Left cardiac atrium (tissue), 4 donors: ENCODE measurements around the gene RIPOR1. TPM values are rescaled to one million over a fixed set of nuclear protein-coding genes. Genes with fewer than 3 reads are reported as not detected.

ENCODE experiments used
- ATAC-seq, 2 donors: fragments of 200-7000 bp; cut with Tn5 transposase; one replicate each; pipeline ENCODE4 v1.9.1; 2020; ENCODE audit warnings: mild to moderate bottlenecking in 2 of 2, moderate library complexity in 2 of 2
- DNase-seq: peaks from one replicate; pipeline ENCODE4 v3.0.0-alpha.2; 2020
- intact Hi-C, 2 donors: fragments of 100-400 bp; cut with DNase I; formaldehyde crosslinking; loops; one replicate each; pipeline versions ENCODE4 v1.14.1 to v1.15.1; 2022 to 2023
- total RNA-seq, 2 donors: library from RNA; stranded (reverse); fragmentation: NEBNext Ultra II Directional; extraction: Animal tissue kit (Norgen Biotek cat#: 25700); gene quantifications; one replicate each; pipeline ENCODE4 v1.2.1, GENCODE V29; 2021
- donor health status: DM: no; HTN: yes; CAD: no.
- donor health status: DM: no; HTN: yes; CAD: no; lungs with severe emphysema.
- donor health status: DM: yes; HTN: yes; CAD: no.
- donor health status: Dilated cardiomyopathy.

The RIPOR1 gene
- total RNA-seq, 2 donors from 2014 or later, result 66.2 to 80.9 TPM

DNA sequence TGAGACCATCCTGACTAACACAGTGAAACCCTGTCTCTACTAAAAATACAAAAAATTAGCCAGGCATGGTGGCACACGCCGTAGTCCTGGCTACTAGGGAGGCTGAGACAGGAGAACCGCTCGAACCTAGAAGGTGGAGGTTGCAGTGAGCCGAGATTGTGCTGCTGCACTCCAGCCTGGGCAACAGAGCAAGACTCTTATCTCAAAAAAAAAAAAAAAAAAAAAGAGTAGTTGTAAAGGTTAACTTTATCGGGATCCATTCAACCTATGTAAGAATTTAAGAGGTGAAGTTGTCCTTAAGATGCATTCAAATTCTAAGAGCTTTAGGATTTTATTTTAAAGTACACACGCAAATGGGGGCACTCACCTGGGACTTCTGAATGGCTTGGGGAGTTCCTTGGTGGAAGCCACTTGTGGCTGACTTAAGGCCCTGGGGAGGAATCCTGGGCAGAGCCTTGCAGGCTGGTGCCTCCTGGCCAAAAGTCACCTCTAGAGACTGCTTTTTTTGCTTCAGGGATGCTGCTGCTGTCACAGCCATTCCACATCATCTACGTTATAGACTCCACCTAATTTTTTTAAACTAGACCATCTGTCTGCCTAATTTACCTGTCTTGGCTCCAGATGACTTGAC, 37.0 kb downstream of the RIPOR1 start:
- ATAC-seq (no peak), DNase-seq (no peak)
- intact Hi-C loops, result no loop called here

GRCh38 chr16:67571464-67571863, 42.8 kb downstream of the RIPOR1 start:
- DNase-seq, result no peak
- intact Hi-C loops, result loop anchor here in 1 of 2 donors (5.0 kb wide), 1 partner anchor 86 kb away; no protein-coding TSS in a partner anchor
- ATAC-seq, result no peak

DNA sequence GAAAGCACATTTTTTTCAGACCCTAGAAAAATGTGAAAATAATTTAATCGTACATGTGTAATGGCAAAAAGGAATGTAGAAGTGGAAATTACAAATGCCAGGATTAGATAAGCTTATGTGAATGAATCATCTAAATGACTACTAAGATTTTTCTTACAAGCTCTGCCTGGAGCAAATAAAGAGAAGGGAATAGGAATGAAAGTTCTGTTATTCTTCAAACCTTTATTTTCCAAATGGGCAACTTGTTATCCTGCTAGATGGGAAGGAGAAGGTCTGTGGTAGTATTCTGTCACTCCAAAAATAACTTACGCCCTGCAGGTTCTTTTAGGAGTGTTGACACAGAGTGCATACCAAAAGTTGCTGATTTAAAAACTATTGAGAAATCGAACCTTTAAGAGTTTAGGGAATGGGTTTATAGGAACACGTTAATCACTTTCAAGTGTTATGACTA, 43.4 kb downstream of the RIPOR1 start:
- intact Hi-C loops, result loop anchor here in 1 of 2 donors (5.0 kb wide), 1 partner anchor 85 kb away; no protein-coding TSS in a partner anchor
- ATAC-seq (peak in 1 of 2 donors; percentile 63), DNase-seq (no peak)

DNA sequence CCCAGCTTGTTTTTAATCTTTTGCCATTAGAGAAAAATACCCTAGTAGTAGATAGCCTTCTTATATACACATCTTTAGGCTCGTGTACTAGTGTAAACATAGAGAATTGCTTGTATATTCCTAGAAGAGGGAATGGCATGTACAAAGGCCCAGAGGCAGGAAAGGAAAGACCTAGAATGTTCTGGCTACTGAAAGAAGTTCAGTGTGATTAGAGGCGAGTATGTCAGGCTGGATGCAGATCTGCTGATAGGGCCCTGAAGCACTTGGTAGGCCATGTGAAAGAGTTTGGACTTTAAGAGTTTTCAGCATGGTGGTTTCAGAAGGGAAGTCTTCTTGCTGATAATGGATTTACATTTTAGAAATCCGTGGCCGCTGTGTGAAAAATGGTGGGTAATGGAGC, 51.1 kb downstream of the RIPOR1 start:
- no peak for ATAC-seq
- DNase-seq, result no peak
- intact Hi-C loops, result no loop called here

GRCh38 chr16:67580202-67580601, 51.6 kb downstream of the RIPOR1 start:
- no peak for DNase-seq
- intact Hi-C loops, result no loop called here
- no peak for ATAC-seq

DNA sequence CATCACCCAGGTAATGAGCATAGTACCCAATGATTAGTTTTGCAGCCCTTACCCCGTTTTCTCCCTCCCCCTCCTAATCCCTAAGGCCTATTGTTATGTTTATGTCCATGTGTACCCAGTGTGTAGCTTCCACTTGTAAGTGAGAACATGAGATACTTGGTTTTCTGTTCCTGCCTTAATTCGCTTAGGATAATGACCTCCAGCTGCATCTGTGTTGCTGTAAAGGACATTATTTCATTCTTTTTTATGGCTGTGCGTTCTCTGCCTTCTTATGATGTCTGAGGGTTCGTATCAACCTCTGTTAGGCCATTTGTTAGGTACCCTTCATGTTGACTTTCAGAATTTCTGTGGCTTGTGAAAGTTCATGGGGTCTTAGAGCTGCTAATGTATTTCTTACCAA, 64.7 kb downstream of the RIPOR1 start:
- intact Hi-C loops, result no loop called here
- ATAC-seq (no peak), DNase-seq (no peak)

DNA sequence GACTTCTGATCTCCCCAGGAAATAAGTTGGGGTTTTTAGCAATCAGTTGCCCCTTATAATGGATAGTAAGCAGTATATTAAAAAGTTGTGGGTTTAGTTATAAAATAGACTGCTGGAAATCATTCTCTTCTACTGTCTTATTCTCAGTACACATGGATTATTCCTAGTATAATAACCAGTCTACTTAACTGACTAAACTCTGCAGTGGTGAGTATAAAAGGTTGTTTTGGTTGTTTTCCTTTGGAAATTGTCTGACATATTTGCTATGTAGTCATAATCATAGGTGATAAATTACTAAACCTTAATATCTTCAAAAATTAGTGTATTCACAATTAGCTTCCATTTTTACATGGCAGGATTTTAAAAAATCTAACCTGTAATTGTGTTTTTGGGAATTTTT, 65.1 kb downstream of the RIPOR1 start:
- intact Hi-C loops, result no loop called here
- DNase-seq (no peak), ATAC-seq (no peak)

GRCh38 chr16:67594256-67594915, 65.8 kb downstream of the RIPOR1 start:
- ATAC-seq, result no peak
- no peak for DNase-seq
- intact Hi-C loops, result no loop called here

- intact Hi-C loops, result no loop called here
- peak in 1 of 2 donors; percentile 81 for ATAC-seq
- no peak for DNase-seq
These were observed 66.3 kb downstream of the RIPOR1 start for GRCh38 chr16:67594956-67595355.

Other genes starting within 250 kb of the RIPOR1 start
- gene PLEKHG4, start 249.3 kb upstream of the RIPOR1 start, total RNA-seq, result 1 to 10 TPM; 1.8 to 2.2 TPM
- gene KCTD19, start 202.1 kb upstream of the RIPOR1 start, total RNA-seq, result under 1 TPM in 1 of 2 donors, not detected in 1; 0.16 TPM
- not detected for gene LRRC36, start 202.0 kb upstream of the RIPOR1 start, total RNA-seq
- gene TPPP3, start 135.3 kb upstream of the RIPOR1 start, total RNA-seq, result 10 to 100 TPM; 22.9 to 40.1 TPM
- 1 to 10 TPM; 4.6 to 6.8 TPM for gene ZDHHC1, start 112.4 kb upstream of the RIPOR1 start, total RNA-seq
- gene HSD11B2, start 97.7 kb upstream of the RIPOR1 start, total RNA-seq, result 1 to 10 TPM in 1 of 2 donors, not detected in 1; 1.6 TPM
- gene ATP6V0D1, start 47.7 kb upstream of the RIPOR1 start, total RNA-seq, result 10 to 100 TPM; 66.9 to 71.3 TPM
- gene AGRP, start 45.3 kb upstream of the RIPOR1 start, total RNA-seq, result not detected
- 10 to 100 TPM; 22.7 to 25.7 TPM for gene CTCF, start 33.7 kb downstream of the RIPOR1 start, total RNA-seq
- gene CARMIL2, start 116.3 kb downstream of the RIPOR1 start, total RNA-seq, result 1 to 10 TPM; 1.1 to 1.2 TPM
- 10 to 100 TPM in 1 of 2 donors, 1 to 10 TPM in 1; 9.0 to 10.2 TPM for gene ACD, start 131.4 kb downstream of the RIPOR1 start, total RNA-seq
- 1 to 10 TPM; 2.5 to 4.8 TPM for gene PARD6A, start 132.1 kb downstream of the RIPOR1 start, total RNA-seq
- 1 to 10 TPM; 7.6 to 9.6 TPM for gene ENKD1, start 137.9 kb downstream of the RIPOR1 start, total RNA-seq
- gene C16orf86, start 138.0 kb downstream of the RIPOR1 start, total RNA-seq, result 1 to 10 TPM; 3.5 to 3.7 TPM
- 10 to 100 TPM; 10.1 to 11.7 TPM for gene GFOD2, start 190.5 kb downstream of the RIPOR1 start, total RNA-seq